VCaP (cell line): Measurements from ENCODE around the gene SPATS1.

Experiments used
- H3K27ac ChIP-seq: fragments of 450-650 bp; 2 replicates; pipeline ENCODE4 v1.5.1; 2017
- TF ChIP-seq, protein P1 (sequence below): fragments of 450-650 bp; conservative IDR thresholded peaks from 2 replicates; pipeline ENCODE4 v1.5.1; 2017; ENCODE audit warnings: mild to moderate bottlenecking, moderate library complexity

SPATS1 gene

DNA sequence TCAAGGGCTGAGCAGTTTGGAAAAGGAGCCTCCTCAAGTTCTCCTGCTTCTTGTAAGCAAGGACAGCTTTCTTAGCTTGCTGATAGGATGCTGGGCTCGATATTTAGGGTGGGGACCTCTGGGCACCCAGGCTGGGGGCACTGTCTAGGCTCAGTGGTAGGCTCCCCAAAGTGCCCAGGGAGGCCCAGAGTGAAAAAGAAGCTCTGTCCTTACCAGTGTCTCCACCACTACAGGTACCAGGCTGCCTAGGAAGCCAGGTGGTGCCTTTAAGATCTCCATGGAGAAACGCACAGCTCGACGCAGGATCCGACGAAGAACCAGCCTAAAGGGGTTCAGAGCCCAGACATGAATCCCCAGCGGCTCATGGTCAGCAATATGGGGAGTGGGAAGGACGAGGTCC is 35.7 kb upstream of the SPATS1 start:
- no peak overlapping the region for H3K27ac ChIP-seq

GRCh38 chr6:44307217-44307616 is 35.2 kb upstream of the SPATS1 start:
- H3K27ac ChIP-seq, result no peak overlapping the region
- TF ChIP-seq, protein P1, sequence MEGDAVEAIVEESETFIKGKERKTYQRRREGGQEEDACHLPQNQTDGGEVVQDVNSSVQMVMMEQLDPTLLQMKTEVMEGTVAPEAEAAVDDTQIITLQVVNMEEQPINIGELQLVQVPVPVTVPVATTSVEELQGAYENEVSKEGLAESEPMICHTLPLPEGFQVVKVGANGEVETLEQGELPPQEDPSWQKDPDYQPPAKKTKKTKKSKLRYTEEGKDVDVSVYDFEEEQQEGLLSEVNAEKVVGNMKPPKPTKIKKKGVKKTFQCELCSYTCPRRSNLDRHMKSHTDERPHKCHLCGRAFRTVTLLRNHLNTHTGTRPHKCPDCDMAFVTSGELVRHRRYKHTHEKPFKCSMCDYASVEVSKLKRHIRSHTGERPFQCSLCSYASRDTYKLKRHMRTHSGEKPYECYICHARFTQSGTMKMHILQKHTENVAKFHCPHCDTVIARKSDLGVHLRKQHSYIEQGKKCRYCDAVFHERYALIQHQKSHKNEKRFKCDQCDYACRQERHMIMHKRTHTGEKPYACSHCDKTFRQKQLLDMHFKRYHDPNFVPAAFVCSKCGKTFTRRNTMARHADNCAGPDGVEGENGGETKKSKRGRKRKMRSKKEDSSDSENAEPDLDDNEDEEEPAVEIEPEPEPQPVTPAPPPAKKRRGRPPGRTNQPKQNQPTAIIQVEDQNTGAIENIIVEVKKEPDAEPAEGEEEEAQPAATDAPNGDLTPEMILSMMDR, result no peak

More for the DNA sequence above, 35.7 kb upstream of the SPATS1 start:
- TF ChIP-seq, protein P1, result no peak

GRCh38 chr6:44309092-44309491 is 33.4 kb upstream of the SPATS1 start:
- no peak overlapping the region for H3K27ac ChIP-seq
- TF ChIP-seq, protein P1, result no peak

GRCh38 chr6:44309631-44310030 is 32.8 kb upstream of the SPATS1 start:
- TF ChIP-seq, protein P1, result no peak
- no peak overlapping the region for H3K27ac ChIP-seq

DNA sequence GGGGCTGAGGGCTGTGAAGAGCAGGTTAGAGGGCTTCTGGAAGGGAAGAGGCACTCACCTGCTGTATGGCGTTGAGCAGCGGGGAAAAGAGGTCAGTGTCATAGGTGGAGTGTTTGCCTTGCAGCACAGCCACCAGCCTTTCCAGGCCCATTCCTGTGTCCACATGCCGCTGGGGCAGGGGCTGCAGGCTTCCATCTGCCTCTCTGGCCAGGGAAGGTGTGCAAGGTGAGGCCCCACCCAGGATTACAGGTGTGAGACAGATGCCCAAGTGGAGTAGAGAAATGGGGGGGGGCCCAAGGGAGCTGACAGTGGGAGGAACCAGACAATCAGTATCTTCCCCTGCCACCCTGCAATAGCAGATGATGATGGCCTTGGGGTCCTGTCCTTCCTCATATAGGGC is 32.2 kb upstream of the SPATS1 start:
- H3K27ac ChIP-seq, result no peak overlapping the region
- TF ChIP-seq, protein P1, result no peak

DNA sequence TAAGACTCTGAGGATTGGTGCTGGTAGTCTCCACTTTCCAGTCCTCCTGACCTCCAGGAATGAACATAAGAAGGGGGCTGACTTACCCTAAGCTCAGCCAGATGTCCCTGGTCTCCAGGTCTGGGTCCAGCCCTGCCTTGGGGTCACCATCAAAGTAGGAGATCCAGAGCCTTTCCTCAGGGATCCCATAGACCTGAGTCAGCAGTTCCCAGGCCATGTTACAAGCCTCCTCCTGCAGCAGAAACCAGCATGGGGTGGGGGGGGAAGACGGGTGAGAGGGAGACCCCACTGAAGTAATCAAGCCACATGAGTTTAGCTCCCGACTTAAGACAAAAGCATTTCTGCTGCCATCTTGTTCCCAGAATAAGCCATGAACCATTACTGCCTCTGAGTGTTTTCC is 31.1 kb upstream of the SPATS1 start:
- H3K27ac ChIP-seq, result no peak overlapping the region
- TF ChIP-seq, protein P1, result no peak

DNA sequence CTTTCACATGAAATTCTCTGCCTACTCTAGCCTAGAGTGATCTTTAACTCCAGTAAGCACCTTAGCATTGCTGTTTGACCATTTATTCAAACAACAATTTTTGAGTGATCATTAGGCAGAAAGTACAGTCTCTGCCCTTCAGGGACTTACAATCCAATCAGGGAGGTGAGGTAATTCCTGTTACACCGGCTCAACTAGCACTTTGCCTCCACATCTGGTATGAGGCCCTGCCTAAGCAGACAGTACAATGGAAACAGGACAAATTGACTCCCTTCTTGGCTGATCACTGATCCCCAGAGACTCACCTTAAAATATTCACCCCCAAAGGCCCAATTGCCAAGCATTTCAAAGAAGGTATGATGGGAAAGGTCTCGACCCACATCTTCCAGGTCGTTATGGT is 30.7 kb upstream of the SPATS1 start:
- no peak overlapping the region for H3K27ac ChIP-seq
- TF ChIP-seq, protein P1, result no peak
